GM12892 (cell line): ENCODE measurements around the gene CRYAA.
"Not testable (repeated sequence)": the region's sequence is repeated elsewhere in the genome, so short reads cannot be mapped to it uniquely, and the experiment has no call there.

Experiments
- POLR2A ChIP-seq: IDR thresholded peaks from 2 replicates; pipeline ENCODE4 v1.6.1; 2011; ENCODE audit warnings: low read depth, low read length, control low read depth
- POLR2AphosphoS5 ChIP-seq: IDR thresholded peaks from 2 replicates; pipeline ENCODE4 v1.6.1; 2011; ENCODE audit warnings: low read depth, low read length, control low read depth
- TAF1 ChIP-seq: IDR thresholded peaks from 2 replicates; pipeline ENCODE4 v1.6.1; 2011; ENCODE audit warnings: low read depth, mild to moderate bottlenecking, control low read depth, low read length, borderline replicate concordance

GRCh38 chr21:43177043-43177906, 8.5 kb downstream of the CRYAA start:
- not testable (repeated sequence) for TF ChIP-seq POLR2AphosphoS5, TAF1, POLR2A
